GM21576 (cell line): ENCODE data around the gene MRRF.
"Not testable (repeated sequence)": the region's sequence is repeated elsewhere in the genome, so short reads cannot be mapped to it uniquely, and the experiment has no call there.

Experiments
- ATAC-seq: cut with Tn5 transposase; IDR thresholded peaks from one replicate; pipeline ENCODE4 v1.9.1; 2021; ENCODE audit warnings: mild to moderate bottlenecking, moderate library complexity; ENCODE audit not compliant: unreplicated experiment

The MRRF gene

DNA sequence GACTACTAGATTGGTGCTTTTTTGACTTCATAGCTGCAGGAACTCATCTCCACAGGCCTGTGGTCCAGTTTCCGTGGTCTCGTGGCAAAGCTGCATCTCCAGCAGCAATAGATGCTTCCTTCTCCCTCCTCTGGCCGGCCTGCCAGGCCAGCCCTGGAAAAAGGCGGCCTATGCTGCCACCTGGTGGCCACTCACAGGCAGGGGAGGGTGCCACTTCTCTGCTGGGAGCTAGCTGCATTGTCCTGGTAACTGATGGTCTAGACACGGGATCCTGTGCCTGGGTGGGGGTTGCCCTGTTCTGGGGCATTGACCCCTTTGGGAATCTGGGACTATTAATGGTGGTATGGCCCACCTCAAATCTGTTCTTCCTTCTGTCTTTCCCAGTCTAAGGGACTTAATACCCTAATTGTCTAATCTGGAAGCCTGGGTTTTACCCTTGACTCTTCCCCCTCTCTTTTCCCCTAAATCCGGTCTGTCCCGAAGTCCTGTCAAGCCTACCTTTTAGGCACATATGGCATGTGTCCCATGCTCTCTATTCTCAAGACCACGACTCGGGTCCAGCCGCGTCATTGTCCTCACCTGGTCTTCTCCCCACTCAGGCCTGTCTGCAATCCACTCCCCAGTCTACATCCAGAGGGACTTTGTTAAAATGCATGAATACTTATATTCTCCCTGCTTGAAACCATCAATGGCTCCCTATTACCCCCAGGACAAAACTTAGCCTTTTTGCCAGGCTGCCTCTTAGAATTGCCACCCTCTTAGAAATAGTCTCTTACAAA, 86.1 kb downstream of the MRRF start:
- no peak for ATAC-seq

DNA sequence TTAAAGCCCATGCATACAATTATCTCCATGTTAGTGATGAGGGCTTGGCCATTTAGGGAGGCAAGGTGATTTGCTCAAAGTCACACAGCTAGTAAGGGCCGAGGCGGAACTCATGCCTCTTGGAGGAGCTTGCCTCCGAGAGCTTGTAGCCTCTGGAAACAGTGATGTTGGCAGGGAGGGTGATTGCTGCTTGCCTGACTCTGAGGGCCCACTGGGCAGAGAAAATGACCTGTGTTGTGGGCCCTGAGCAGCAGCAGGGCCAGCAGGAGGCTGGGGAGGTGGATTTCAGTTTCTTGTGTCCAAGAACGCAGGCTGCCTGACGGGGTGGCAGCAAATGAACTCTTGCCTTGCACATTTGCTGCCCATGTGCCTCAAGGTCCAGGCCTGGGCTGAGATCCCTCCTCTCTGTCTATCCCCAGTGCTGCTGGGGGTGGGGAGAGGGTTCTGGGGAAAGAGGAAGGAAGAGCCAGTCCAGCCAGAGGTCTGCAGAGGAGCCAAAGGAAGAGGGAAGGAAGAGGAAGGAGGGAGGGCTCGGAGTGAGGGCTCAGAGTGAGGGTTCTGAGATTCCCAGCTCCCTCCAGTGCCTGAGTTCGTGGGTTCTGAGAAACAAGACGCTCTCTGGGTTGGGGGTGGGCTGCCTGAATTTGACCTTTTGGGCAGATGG, 90.0 kb downstream of the MRRF start:
- ATAC-seq = no peak

DNA sequence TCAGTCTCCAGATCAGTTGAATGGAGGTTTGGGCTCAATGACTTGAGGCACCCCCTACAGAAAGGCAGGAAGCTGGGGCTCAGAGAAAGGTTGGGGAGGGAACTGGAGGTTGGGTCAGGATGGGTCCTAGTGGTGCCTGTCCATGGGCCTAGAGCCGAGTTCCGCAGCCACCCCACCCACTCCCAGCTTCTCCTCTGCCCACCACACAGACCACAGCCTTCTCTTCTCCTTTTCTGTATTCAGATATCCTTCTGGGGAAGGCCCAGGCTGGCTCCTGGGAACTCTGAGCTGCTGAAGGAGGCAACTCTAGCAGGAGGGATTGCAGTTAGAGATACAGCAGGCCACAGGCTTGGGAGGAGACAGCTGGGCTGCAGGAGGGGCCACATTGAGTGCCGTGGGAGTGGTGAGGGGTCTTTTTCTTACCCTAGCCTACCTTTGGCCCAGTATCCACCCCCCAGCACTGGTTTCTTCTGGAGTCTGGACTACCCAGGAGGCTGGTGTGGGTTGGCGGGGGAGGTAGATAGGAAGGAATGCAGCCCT, 90.7 kb downstream of the MRRF start:
- no peak for ATAC-seq

DNA sequence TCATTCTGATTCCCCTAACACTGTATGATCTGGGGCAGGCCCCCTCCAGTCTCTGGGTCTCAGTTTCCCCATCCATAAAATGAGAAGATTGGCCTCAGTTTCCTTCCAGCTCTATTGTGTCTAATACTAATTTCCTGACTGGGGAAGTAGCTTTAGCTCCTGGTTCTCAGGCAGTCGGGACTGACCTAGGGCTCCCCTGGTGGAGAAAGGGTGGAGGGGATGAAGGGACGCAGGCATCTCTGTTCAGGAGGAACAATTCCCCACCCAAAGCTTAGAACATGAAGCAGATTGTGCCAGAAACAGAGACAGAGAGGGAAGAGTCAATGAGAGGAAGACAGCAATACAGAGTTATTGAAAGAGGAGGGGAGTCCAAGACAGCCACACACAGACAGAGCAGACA, 91.9 kb downstream of the MRRF start:
- no peak for ATAC-seq

DNA sequence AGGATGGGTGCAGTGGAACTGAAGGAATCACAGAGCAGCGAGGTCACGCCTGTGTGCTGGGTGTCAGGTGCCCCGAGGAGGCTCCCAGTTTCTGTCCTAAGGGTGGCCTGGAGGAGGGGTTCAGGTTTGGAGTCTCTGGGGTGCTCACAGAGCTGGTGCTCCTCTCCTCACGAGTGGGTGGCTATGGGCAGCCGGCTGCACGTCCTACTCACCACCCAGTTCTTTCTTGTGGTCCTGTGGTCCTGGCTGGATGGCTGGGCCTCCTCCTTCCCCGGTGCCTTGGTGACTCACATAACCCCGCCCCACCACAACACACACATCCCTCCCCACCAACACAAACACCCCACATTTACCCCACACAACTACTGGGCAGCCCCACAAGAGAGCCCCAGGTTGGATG, 96.2 kb downstream of the MRRF start:
- ATAC-seq = no peak

DNA sequence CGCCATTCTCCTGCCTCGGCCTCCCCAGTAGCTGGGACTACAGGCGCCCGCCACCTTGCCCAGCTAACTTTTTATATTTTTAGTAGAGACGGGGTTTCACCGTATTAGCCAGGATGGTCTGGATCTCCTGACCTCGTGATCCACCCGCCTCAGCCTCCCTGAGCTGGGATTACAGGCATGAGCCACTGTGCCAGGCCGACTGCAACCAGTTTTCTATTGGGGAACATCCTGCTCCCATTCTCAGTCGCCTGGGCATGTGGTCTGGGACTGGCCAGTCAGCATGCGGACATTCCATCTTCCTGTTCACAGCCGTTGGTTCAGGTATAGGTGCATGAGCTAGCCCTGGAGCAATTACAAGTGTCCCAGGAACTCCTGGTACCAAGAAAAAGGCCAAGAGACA, 98.4 kb downstream of the MRRF start:
- ATAC-seq = not testable (repeated sequence)

DNA sequence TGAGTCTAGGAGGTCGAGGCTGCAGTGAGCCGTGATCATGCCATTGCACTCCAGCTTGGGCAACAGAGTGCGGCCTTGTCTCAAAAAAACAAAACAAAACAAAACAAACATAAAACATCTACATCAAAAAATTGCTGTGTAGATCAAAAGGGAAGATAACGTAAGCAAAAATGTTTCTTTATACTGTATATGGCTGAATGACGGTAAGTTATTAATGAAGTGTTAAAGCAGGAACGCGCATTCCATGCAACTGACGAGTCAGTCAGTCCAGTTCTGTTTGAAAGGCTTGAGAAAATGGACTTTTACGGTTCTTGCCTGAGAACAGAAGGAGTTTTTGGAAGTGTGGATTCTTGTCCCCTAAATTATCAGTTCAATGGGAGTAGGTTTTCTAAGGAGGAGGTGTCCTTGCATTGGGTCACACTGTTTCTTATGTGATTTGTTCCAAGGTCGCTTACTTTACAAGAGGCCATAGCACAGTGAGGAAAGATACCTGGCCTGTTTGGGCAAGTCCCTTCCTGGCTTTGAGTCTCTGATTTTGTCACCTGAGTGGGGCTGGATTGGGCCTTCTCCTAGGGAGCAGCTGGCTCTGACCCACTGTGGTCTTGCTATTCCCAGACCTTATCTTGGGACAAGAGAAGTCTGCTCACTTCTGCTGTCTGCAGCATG, 99.6 kb downstream of the MRRF start:
- no peak for ATAC-seq

DNA sequence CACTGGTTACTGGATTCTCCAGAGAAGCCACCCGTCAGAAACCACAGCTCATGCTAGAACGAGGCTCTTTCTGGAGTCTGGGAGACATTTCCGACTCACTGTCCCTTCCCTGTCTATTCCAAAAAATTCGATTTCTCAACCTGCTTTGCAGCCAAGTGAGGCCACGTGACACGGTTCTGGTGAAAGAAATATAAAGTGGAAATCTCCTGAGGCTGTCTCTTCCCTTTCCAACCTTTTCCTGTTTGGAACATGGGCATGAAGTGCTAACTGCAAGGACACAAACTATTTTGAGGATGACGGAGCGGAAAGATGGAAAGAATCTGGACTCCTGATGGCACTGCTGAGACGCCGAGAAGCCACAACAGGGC, 100.1 kb downstream of the MRRF start:
- ATAC-seq = no peak

DNA sequence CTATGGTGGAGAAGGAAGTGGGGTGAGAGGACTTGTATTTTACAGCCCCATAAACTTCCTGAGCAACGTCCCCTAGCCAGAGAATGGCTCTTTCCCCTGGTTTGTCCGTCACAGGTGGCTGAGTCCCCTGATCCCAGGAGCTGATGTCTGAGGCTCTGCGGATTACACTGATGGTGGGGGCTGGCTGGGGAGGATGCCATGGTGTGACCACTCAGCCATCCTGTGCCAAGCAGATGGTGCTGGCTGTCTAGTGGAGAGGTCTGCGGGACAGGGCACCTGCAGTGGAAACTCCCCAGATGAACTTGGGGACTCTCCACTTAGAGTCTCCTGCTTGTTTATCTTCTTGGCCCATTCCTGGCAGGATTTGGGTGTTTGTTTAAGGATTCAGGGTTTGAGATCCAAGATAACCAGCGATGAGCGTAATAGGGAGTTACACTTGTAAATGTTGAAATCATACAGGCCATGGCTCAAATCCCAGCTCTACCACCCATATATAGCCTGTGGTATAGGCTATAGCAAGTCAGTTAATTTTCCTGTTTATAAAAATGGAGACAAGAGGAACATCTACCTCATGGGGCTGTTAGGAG, 101.5 kb downstream of the MRRF start:
- ATAC-seq = no peak

DNA sequence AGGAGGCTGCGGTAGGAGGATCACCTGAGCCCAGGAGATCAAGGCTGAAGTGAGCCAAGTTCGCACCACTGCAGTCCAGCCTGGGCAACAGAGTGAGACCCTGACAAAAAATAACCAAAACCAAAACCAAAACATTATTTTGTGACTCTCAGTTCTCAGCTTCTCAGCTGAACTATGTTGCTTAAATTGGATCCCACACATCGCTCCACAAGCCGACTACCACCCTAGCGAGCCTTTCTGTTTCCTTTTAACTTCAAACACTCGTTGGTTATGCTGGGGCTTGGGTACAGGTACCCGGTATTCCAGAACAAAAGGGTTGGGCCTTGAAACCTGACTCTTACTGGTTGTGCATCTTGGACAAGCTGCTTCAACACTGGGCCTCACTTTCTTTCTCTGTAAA, 102.4 kb downstream of the MRRF start:
- no peak for ATAC-seq

DNA sequence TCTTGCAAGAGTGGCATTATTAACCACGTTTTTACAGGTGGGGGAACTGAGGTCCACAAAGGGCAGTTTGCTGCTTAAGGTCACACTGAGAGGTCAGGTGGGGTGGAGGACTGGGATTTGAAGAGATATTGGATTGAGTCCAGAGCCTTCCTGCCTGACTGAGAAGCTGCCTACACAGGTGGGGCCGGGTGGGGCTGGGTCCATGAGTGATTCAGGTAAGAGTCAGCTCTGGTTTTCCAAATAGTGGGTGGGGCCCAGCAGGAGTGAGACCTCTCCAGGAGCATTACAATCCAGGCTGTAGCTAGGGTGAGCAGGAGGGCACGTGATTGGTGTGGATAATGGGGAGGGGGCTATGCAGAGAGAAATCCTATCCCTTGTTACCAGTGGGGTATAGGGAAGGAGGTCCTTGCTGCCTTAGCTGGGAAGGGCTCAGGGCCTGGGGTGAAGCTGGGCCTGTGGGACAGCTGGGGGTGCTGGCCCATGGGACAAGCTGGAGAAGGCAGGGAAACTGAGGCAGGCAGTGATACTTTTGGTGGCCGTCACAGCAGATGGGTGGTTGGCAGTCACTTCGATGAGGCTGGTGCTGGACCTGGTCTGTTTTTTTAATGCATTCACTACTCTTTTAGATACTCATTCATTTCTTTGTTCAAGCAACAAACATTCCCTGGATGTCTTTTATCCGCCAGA, 103.2 kb downstream of the MRRF start:
- no peak for ATAC-seq

DNA sequence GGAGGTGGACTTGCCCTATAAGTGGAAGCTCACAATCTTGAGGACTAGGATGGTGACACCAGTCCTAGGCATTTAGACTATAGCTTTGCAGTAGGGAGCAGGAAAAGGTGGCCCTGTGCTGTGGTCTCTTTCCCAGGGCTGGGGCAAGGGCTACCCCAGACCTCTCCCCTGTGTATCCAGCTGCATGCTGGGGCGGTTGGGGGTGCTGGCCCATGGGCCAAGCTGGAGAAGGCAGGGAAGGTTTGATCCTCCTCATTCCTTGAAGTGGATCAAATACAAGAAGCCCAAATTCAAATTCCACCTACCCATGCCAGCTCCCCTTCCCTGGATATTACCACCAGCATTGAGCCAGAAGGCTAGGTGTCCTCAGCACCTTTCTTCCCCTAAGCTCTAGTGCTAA, 104.0 kb downstream of the MRRF start:
- ATAC-seq = no peak

DNA sequence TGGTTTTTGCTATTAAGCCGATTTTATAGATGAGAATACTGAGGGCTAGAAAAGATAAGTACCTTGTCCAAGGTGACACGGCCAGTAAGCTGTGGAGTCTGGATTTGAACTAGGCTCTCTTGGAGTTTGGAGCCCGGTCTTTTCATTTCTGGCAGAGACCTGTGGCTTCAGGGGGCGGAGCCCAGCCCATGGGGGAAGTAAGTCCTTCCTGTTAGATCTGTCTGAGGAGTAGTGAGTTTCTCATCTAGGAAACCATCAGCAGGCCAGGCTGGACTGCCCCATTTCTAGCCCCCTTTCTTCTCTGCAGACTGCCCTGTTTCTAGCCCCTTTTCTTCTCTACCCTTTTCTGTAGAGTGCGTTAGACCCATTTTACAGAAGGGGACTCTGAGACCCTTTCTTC, 105.6 kb downstream of the MRRF start:
- no peak for ATAC-seq

DNA sequence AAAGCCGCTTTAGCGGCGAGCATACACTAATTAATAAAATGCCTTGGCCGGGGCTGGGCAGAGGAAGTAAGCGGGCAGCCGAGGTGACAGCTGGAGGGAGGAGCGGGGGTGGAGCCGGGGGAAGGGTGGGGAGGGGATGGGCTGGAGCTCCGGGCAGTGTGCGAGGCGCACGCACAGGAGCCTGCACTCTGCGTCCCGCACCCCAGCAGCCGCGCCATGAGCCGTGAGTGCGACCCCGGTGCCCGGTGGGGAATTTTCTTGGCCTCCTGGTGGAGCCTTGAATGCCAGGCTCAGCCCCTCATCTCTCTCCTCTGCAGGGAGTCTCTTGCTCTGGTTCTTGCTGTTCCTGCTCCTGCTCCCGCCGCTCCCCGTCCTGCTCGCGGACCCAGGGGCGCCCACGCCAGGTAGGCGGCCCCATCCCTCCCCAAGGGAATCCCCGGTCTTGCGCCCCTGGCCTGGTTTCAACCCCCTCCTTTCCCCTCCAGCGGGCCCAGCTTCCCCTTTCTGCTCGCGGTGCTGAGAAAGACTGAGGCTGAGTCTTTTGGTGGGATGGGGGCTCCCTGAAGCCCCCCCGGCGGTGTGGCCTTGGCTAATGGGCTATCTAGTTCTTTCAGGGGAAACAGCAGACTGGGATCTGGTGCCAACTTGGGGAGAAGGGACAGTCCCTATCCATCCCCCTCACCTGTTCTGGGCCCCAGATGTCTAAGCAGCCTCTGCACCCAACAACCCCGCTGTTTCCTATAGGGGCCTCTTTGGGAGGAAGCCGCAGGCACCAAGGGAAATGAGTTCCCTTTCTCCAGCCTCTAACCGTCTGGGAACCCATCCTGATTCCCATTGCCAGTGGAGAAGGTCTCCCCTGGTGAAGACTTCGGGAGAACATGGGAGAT, 106.4 kb downstream of the MRRF start, which contains the start of gene PTGS1:
TSS of gene PTGS1 (plus strand) at position 156 of the 887 bp plus-strand sequence. CDS start at position 217, 61 bp downstream.
- peak; percentile 62 for ATAC-seq

DNA sequence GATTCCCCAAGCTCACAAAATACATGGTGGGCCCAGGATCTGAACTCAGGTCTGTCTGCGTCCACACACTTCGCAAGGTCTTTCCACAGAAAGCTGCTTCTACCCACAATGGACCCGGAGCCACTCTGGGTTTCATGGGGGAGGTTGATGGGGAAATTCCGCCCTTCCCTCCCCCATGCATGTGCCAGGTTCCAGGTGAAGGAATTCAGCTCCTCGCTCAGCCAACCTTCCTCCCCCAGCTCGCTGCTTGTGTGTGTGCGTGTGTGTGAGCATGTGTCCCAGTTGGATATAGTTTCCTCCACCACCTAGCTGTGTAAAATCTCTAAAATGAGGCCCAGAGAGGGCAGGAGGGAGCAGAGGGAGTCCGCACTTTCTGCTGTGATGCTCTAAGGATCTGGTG, 107.2 kb downstream of the MRRF start:
- ATAC-seq = no peak

DNA sequence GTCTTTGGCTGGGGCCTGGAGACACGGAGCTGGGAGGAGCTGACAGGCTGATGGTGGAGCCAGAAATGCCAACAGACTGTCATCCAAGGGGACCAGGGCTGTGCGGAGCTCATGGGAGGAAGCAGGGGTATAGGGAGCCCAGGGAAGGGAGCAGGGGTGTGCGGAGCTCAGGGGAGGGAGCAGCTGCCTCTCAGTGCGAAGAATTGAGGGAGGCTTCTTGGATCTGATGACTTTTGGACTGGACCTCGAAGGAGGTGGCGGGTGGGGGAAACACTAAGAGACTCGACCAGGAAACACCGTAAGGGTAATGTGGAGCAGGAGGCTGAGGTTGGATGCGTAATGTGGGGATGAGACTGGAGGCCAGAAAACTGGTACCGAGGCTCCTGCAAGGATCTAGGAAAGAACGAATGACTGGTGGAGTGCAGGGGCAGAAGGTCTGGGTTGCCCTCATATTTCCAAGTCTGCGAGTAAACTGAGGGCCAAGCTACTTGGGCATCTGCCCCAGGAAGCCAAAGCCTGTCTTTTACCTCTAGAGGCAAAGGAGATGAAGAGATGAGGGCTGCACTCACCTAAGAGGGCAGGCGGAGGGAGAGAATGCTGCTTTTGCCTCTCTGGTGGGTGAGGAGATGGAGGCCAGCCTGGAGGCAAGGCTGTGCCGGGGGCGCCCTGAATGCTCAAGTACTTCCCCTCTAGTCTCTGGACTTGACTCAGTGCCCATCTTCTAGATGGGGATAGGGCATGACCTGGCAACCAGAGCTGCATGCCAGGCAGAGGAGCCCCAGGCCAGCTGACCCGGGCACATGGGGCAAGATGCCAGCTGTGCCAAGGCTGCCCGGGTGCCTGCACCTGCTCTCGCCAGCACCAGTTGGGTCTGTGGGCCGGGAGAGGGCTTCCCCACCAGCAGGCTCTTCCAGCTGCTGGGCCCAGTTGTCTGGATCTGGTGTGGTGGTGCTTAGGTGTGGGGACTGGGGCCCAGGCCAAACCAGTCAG, 108.5 kb downstream of the MRRF start:
- no peak for ATAC-seq

DNA sequence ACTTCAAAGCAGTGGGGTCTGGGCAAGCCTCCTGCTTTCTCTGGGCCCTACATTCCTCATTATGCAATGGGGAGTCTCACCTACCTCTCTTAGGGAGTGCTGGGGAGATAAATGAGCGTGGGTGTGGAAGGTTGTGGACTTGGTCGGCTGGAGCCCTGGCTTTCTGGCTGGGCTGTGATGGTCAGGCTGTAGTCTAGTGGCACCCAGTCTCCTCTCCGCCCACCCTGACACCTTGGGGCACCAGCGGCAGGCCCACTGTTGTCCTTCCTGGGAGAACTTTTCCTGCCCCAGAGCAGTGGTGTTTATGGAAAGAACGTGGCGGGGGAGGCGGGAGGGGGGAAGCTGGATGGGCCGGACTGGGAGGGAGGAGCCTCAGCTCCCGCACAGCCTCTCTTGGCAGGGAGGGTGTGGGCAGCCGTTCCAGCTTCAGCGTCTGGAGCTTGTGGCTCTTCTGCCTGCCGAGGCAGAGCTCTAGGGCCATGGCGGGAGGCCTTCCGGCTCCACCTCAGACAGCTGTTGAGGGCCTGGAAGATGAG, 110.3 kb downstream of the MRRF start:
- no peak for ATAC-seq

DNA sequence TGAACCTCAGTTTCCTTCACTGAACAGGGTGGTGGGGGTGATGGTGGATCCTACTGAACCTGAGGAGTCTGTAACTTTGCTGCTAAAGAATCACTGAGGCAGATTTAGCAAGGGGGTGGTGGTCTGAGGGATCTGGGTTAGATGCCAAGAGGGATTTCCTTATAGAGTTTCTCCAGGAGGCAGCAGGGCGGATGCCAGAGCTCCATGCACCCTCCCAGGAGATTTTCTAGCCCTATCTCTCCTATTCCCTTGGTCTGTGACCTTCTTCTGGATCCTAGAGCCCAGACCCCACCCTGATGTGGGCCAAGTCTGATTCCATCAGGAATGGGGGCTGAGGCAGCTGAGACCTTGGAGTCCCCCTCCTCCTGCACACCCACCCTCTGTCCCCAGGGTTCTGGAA, 112.1 kb downstream of the MRRF start:
- no peak for ATAC-seq
